Measurements from ENCODE around the gene HCFC1.
A peak's percentile ranks its signal among the peaks of the same experiment; 100 is the strongest.

The HCFC1 gene

GRCh38 chrX:153971450-153972367, at the start of gene HCFC1:
TSS of gene HCFC1 (minus strand) at chrX:153971818. CDS start at chrX:153970840, 978 bp downstream.
- peak; percentile 94 for DNase-seq

GRCh38 chrX:154021131-154021611, 49.6 kb upstream of the HCFC1 start:
- DNase-seq = no peak

- no peak for DNase-seq
Measured at GRCh38 chrX:154020536-154021115, 49.0 kb upstream of the HCFC1 start.

- DNase-seq = no peak
Measured at GRCh38 chrX:154019633-154020528, 48.3 kb upstream of the HCFC1 start, which contains the start of gene IRAK1. TSS of gene IRAK1 (minus strand) at chrX:154019902. CDS start at chrX:154019812, 90 bp downstream.

GRCh38 chrX:154019061-154019621, 47.5 kb upstream of the HCFC1 start:
- DNase-seq = no peak

- DNase-seq = no peak
Measured at GRCh38 chrX:154018518-154019060, 47.0 kb upstream of the HCFC1 start.

- no peak for DNase-seq
Measured at GRCh38 chrX:154017766-154018517, 46.3 kb upstream of the HCFC1 start.

GRCh38 chrX:154016366-154017076, 44.9 kb upstream of the HCFC1 start:
- DNase-seq = no peak

- no peak for DNase-seq
Measured at GRCh38 chrX:154015581-154016264, 44.1 kb upstream of the HCFC1 start.

- no peak for DNase-seq
Measured at GRCh38 chrX:154014429-154015380, 43.1 kb upstream of the HCFC1 start.

GRCh38 chrX:154013614-154014360, 42.2 kb upstream of the HCFC1 start:
- DNase-seq = no peak

- no peak for DNase-seq
Measured at GRCh38 chrX:154013001-154013421, 41.4 kb upstream of the HCFC1 start.

GRCh38 chrX:154012336-154012991, 40.8 kb upstream of the HCFC1 start:
- no peak for DNase-seq

GRCh38 chrX:154011376-154012335, 40.0 kb upstream of the HCFC1 start:
- DNase-seq = no peak

- no peak for DNase-seq
Measured at GRCh38 chrX:154010330-154011087, 38.9 kb upstream of the HCFC1 start.

- DNase-seq = no peak
Measured at GRCh38 chrX:154008521-154008920, 36.9 kb upstream of the HCFC1 start.

Data from NCI-H1092 (cell line).